ENCODE results near the gene KCNH4.
"Not testable (repeated sequence)": the region's sequence is repeated elsewhere in the genome, so short reads cannot be mapped to it uniquely, and the experiment has no call there.

KCNH4 gene

DNA sequence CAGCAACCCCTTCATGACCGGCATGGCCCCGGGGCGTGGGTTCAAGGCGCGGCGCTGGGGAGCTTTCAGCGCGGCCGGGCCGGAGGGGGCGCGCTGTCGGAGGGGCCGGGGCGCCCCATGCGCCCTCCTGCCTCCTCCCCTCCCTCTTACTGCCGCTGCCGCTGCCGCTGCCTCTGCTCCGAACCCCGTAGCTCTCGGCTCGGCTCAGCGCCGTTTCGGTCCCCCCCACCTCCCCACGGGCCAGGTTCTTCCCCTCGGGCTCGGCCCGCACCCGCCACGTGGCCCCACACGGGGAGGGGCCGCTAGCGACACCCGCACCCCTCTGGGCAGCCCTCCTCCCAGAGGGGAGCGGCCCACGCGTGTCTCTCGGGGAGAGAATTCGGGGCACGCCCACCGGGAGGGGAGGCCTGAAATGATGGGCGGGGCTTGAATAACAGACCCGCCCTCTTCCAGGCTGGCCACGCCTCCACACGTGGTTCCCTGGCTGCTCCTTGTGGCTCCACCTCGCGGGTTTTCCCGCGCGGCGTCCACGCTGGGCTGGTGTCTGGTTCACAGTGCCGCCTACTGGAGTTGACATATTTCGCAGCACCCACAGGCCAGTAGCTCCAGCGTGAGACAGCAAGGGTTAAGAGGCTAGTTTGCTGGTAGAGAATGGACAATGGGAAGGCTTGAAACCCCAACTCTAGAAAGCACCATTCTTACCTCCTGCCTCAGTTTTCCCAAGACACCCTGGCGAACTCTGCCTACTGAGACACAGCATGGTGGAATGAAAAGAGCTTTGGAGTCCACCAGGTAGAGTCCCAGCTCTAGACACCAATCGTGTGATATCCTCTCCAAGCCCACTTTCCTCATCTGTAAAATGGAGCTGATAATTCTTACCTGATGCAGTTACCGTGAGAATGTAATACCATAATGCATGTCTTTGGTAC is at the start of gene KCNH4:
KCNH4 (minus strand) TSS at position 221 of the 929 bp plus-strand sequence; CDS start at position 24, 197 bp downstream.
- peak; percentile 70 for DNase-seq

DNA sequence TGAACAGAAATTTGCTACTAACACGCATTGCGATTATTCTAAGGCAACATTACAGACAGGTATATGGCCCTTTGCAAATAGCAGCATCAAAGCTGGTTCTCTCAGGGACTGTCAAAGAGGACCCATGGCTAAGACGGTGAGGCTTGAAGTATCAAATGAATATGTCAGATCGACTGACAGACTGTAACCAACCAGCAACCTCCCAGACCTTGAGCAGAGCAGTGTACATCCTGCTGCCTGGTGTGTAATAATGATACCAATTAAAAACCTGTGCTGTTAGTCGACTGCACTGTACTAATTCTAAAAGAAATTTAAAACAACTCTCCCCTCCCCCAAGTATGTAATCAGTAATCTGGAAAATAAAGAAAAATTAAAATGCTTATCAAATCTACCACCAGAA is 49.3 kb upstream of the KCNH4 start:
- no peak for DNase-seq

DNA sequence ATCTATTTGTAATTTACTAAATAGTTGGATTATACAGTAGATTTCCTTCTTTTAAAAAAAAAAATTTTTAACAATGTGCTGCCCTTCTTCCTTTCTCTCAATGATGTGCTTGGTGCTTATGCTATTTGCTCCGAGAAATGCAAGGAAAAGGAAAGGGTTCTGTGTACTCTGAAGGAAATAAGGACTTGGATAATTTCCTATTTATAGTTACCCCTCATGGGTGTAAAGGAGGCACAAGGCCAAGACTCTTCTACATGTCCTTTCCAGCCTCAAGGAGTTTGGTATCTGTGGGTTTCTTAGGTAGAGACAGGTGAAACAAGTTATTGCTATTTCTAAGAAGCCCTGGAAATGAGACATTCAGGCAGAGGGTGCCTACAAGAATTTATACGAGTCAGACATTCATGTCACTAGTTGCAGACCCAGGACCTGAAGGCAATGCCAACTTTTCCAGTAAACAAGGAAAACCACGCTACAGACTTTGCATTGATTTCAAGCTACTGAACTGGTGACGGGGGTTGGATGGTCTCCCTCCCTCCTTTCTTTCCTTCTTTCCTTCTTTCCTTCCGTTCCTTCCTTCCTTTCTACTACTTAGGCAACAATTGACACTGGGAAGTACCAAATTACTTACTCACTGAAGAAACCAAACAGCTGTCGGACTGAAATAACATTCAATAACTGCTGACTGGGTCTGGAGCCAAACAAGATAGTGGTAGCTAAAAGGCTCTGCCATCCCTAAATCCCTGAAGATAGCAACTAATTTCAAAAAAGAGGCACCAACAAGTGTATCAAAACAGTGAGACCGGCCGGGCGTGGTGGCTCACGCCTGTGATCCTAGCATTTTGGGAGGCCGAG is 47.1 kb upstream of the KCNH4 start:
- DNase-seq = no peak

DNA sequence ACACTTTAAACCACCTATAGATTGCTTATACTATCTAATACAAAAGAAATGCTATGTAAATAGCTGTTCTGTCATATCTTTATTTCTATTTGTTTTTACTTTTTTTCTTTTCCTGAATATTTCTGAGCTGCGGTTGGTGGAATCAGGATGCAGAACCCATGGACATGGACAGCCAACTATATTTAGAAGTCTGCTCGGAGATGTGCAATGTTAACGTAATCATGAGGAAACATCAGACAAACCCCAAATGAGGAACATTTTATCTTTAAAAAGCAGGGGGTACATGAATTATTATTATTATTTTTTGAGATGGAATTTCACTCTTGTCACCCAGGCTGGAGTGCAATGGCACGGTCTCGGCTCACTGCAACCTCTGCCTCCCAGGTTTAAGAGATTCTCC is 44.7 kb upstream of the KCNH4 start:
- no peak for DNase-seq

DNA sequence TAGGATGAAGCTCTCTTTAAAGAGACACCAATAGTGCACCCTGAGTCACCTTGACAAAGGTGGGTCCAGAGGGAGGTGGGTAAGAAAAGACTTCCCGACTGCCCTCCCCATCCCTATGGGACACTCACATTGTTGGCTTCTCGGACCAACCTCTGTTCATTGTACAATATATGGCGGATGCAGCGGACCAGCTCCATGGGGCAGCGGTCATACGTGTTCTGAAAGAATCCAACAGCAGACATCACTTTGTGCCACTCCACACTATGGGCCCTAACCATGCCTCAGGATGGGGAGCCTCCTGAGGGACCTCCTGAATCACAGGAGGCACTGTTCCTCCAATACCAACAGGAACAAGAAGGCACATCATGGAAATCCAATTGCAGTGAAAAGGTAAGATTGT is 43.7 kb upstream of the KCNH4 start:
- DNase-seq = no peak

DNA sequence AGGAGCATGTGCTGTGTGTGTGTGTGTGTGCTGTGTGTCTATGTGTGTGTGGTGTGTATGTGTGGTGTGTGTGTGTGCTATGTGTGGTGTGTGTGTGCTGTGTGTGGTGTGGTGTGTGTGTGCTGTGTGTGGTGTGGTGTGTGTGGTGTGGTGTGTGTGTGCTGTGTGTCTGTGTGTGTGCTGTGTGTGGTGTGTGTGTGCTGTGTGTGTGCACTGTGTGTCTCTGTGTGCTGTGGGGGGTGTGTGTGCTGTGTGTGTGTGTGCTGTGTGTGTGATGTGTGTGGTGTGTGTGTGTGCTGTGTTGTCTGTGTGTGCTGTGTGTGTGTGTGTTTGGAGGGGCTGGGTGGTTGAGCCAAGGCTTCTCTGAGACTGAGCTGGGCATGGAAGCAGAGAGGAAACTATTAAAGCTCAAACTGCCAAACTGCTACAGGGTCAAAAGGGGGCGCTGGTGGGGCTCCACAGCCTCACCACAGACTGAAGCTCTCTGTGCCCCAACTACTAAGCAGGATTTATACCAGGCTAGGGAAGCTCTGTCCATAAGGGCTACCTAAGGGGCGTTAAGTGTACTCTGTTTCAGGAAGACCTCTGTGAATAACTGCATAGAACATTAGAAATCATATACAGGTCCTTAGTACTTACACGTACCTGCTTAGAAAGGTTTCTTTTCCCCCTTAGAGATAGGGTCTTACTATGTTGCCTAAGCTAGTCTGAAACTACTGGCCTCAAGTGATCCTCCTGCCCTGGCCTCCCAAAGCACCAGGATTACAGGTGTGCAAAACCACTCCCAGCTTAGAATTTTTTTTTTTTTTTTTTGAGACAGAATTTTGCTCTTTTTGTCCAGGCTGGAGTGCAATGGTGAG is 41.2 kb upstream of the KCNH4 start:
- peak; percentile 31 for DNase-seq

DNA sequence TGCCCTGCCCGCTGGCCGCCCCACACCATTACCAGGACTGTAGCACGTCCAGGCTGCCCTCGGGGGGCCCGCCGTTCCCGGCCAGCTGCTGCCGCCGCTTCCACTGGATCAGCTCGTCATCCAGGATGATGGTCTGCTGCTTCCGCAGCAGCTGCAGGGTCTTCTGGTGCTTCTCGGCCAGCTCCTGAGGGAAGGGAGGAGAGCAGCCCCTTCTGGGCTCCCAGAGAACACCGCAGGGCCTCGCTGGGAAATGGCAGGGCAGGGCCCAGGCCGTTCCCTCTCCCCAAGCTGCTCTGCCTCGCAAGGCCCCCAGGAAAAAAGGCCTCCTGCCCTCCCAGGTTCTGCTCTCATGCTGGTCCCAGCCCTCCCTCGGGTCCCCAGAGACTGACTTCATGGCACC is 38.3 kb upstream of the KCNH4 start:
- not testable (repeated sequence) for DNase-seq

DNA sequence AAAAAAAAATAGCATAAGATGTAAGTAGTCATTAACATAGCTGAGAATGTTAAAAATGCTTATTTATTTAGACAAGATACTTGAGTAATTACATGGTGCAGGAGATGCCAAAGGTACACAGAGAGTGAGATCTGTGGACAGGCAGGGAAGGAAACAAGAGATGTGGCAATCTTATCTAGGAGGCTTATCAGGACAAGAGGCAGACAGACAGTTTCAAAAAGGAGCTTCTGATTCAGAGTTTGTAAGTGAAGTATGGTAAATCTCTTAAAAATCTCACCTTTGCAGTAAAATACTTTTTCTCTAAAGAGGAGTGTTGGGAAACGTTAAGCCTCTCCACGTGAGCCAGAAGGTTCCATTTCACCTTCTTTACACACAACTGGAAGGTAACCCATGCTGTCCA is 33.2 kb upstream of the KCNH4 start:
- DNase-seq = no peak

DNA sequence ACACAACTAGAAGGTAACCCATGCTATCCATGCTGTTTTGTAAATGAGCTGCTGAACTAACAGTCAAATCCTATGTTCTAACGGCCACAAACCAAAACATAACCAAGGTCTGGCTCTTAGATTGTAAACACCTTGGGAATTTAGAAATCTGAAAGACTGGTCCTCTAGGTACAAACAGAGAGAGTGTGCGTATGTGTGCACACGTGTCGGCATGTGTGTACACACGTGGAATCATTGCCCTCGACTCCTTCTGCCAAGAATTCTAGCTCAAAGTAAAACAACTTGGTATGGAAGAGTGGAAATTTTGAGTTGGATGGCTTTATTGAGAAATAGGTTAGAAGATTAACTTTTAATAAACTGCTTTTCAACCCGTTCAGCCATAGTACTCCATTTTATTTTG is 31.4 kb upstream of the KCNH4 start:
- no peak for DNase-seq

DNA sequence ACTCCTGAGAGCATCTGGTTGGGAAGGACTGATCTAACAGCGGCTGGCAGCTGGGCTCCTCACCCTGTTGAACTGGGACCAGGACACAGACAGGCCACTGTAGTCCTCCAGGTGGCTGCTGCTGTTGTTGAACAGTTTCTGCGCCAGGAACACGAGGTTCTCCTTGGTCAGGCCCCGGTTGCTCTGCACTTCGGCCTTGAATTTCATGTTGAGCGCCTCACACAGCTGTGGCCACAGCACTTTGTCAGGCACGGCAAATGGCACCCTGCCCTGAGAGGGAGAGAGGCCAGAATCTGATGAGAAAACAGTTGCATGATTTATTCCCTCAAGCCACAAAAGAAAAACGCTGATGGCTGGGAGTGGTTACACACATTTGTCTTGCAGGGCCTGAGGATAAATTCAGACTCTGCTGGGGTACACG is 31.0 kb upstream of the KCNH4 start:
- not testable (repeated sequence) for DNase-seq

DNA sequence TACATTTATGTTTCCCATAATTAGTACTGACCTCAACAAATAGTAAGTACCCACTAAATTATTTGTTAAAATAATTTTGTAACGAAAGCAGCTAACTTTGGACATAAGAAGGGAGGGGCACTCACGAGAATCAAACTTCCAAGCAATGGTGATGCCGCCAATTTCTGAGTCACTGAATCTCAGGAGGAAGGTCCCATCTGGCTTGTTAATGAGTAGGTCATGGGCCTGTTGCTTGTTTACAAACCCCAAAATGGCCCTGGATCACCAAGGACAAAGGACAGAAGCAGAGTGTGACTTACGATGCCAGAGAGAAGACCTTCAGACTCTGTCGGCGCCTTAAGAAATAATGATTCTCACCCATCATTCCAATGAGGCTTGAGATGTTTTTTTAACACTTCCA is 29.1 kb upstream of the KCNH4 start:
- no peak for DNase-seq

DNA sequence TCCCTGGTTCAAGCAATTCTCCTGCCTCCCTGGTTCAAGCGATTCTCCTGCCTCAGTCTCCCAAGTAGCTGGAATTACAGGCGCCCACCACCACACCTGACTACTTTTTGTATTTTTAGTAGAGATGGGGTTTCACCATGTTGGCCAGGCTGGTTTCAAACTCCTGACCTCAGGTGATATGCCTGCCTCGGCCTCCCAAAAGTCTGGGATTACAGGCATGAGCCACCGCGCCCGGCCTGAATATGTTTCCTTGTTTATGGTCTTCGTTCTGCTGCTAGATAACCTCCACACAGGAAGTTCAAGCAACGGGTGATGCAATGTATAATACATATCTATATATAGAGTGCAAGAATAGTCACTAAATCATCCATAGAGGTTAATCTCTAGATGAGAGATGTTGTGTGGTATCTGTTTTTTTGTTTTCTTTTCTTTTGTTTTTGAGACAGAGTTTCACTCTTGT is 25.2 kb upstream of the KCNH4 start:
- DNase-seq = not testable (repeated sequence)

DNA sequence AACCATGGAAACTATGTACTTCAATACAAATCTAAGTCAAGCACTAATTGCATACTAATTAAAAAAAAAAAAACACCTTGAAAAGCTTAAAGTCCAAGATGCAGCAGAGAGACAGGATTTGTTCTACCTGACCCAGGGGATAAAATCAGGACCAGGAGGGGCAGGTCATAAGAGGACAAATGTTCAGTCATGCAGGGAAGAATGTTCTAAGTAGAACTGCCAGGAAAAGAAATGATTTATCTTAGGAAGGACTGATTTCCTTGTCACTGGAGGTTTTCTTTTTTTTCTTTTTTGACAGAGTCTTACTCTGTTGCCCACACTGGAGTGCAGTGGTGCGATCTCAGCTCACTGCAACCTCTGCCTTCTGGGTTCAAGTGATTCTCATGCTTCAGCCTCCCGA is 22.4 kb upstream of the KCNH4 start:
- DNase-seq = no peak

DNA sequence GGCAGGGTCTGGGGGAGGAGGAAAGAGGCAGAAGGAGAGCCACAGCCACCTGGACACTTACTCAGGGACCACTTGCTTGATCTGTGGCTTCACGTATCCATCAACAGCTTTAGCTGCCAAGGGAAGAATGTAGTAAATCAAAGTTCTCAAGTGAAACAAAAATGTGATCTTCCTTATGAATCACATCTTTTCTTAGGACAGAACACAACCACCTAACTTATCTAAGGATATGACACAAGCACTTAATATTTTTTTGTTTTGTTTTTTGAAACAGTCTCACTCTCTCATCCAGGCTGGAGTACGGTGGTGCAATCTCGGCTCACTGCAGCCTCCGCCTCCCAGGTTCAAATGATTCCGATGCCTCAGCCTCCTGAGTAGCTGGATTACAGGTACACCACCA is 21.8 kb upstream of the KCNH4 start:
- DNase-seq = no peak

DNA sequence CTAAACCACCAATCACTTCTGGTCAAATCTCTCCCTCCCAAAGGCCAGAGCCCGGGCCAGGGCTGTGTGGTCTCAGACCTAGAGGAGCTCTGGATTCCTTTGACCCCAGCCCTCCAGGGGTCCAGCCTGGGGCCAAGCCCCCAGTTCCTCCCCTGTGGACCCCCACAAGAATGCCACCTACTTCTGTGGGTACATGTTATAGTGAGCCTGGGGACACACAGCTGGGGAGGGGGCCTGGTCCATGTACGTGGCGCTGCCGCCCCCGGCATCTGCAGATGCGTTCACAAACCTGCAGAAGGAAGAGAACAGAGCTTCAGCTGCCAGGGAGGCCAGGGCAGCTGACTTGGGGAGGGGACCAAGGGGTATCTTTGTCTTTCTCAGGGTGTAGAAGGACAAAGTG is 21.2 kb upstream of the KCNH4 start:
- no peak for DNase-seq

DNA sequence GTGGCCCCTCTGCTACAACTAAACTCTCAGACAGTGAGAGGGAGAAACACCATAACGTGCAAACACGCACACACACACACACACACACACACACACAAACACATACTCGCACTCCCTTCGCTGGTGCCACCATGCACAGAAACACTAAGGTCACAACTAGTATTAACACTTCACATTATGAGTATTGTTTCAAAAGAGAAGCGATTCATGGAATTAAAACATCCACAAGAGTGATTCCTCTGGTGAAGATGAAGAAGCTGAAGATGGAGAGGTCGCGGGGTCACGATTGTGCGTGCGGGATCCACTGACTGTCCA is 20.5 kb upstream of the KCNH4 start:
- no peak for DNase-seq

DNA sequence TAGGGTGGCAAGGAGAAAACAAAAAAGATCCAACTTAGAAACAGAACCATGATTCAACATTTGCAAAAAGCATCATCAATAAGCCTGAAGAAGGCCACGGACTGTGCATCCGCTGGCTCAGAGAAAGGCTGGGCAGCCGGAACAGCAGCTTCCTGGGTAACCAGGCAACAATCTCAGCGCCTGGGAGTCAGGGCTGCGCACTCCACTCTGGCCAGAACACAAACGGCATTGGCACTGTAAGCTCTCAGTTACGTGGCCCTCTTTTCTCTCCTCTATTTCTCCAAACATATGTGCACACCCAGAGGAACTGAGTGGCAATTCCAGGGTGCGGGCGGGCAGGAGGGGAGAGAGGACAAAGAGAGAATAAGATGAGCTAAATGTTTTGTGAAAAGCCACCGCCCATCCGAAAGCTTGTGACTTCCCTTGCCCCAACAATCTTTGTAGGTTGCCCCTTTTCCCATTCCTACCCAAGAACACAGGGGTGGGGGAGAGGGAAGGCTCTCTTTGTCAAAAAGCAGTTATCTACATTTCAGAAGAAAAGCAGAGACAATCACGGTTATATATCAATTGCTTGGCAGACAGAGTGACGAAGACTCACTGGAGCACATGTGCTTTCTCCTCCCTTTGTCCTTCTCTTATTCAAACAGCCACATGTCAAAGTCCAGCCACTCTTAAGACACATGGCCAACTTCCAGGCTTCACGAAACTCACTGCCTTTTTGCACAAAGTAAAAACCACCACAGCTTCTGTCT is 19.9 kb upstream of the KCNH4 start:
- DNase-seq = no peak

DNA sequence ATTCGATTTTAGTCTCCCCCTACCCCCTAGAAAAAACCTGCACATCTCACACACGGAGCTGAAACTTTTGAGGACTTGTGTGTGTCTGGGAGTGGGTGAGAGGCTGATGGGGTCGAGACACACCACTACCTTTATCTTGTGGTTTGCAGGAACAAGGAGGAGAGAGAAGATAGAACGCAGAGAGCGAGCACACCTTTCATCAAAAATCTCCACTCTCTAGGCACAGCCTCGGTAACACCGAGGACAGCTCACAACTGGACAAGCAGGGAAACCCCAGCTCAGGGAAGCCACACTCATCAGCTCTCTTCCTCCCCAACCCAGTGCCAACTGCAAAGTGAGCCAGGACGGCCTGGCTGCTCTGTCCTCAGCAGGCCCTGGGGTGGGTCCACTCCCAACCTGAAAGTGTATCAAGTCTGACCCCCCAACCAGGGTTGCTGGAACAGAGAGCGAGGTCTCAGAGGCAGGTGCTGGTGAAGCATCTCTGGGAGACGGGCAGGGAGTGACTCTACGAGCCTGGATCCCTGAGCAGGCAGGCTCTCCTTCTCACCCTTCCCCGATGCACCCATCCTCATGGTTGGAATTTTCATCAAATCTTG is 18.6 kb upstream of the KCNH4 start:
- no peak for DNase-seq

DNA sequence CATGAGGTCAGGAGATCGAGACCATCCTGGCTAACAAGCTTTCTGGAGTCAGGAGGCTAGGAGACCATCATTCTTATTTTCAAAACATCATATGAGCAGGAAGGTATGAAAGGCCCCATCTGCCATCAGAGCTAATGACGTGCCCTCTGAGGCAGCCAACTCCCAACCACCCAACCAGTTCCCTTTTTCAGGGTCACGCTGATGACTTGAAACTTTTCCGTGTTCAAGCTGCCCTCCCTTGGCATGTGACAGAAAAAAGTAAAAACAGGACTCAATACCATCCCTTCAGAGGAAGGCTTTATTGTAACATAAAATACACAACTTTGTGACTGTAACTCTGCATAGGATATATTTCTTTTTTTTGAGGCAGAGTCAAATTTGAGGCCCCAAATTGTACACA is 18.0 kb upstream of the KCNH4 start:
- DNase-seq = no peak

DNA sequence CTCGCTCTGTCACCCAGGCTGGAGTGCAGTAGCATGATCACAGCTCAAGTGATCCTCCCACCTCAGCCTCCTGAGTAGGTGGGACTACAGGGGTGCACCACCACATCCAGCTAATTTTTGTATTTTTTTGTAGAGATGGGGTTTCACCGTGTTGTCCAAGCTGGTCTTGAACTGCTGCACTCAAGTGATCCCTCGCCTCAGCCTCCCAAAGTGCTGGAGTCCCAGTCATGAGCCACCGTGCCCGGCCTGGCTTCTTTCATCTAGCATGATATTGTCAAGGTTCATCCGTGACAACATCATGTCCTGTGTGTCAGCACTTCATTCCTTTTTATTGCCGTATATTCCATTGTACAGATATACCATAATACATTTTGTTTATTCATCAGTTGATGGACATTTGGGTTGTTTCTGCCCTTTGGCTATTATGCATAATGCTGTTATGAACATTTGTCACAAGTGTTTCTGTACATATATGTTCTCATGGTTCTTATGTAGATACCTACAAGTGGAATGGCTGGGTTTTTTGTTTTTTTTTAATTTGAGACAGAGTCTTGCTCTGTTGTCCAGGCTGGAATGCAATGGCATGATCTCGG is 16.7 kb upstream of the KCNH4 start:
- DNase-seq = no peak

All from retina (tissue), 1 donor.